ENCODE data around the gene PAX7.

PAX7 gene

GRCh38 chr1:18607289-18607760 is 23.3 kb upstream of the PAX7 start:
- Histone ChIP-seq H4K20me1 (ENCODE audit: low read depth, low read length) (no peaks in the 10 kb centered on the region), H2AFZ (ENCODE audit: low read depth, low read length, severe bottlenecking) (no peak overlapping the region), H3K79me2 (ENCODE audit: insufficient read depth, low read length) (no peaks in the 10 kb centered on the region), H3K27ac (ENCODE audit: low read depth, low read length) (no peak overlapping the region), H3F3A (ENCODE audit: insufficient read depth) (no peaks in the 10 kb centered on the region), H3K9ac (ENCODE audit: low read length) (no peak overlapping the region), H3K36me3 (ENCODE audit: low read length) (no peaks in the 10 kb centered on the region), H3K9me3 (ENCODE audit: insufficient read depth, low read length) (no peaks in the 10 kb centered on the region), H3K4me3 (ENCODE audit: insufficient read depth, low read length, poor library complexity, severe bottlenecking) (no peak overlapping the region), H3K9me2 (replicated peaks; ENCODE audit: insufficient read depth, low read length) (no peaks in the 10 kb centered on the region), H3K4me2 (ENCODE audit: low read depth, low read length, poor library complexity, severe bottlenecking) (no peak overlapping the region), H3K27me3 (ENCODE audit: low read length) (no peaks in the 10 kb centered on the region)
- TF ChIP-seq EZH2phosphoT487 (conservative IDR thresholded peaks at IDR 0.05; ENCODE audit: low read length) = no peak
- TF ChIP-seq CTCF (IDR thresholded peaks at IDR 0.05; ENCODE audit: insufficient read depth, low read length, poor library complexity, severe bottlenecking) = no peak

- Histone ChIP-seq H3K9me2 (replicated peaks; ENCODE audit: insufficient read depth, low read length) (no peaks in the 10 kb centered on the region), H3K79me2 (ENCODE audit: insufficient read depth, low read length) (no peaks in the 10 kb centered on the region), H3K27me3 (ENCODE audit: low read length) (no peaks in the 10 kb centered on the region), H4K20me1 (ENCODE audit: low read depth, low read length) (no peaks in the 10 kb centered on the region), H3K4me2 (ENCODE audit: low read depth, low read length, poor library complexity, severe bottlenecking) (no peak overlapping the region), H3F3A (ENCODE audit: insufficient read depth) (no peaks in the 10 kb centered on the region), H2AFZ (ENCODE audit: low read depth, low read length, severe bottlenecking) (no peak overlapping the region), H3K36me3 (ENCODE audit: low read length) (no peaks in the 10 kb centered on the region), H3K4me3 (ENCODE audit: insufficient read depth, low read length, poor library complexity, severe bottlenecking) (no peak overlapping the region), H3K9ac (ENCODE audit: low read length) (no peak overlapping the region), H3K9me3 (ENCODE audit: insufficient read depth, low read length) (no peaks in the 10 kb centered on the region), H3K27ac (ENCODE audit: low read depth, low read length) (no peak overlapping the region)
- TF ChIP-seq CTCF (IDR thresholded peaks at IDR 0.05; ENCODE audit: insufficient read depth, low read length, poor library complexity, severe bottlenecking) (no peak), EZH2phosphoT487 (conservative IDR thresholded peaks at IDR 0.05; ENCODE audit: low read length) (no peak)
Observed at GRCh38 chr1:18608534-18608933, 22.1 kb upstream of the PAX7 start.

- no peak overlapping the region for H3K9ac ChIP-seq (ENCODE audit: low read length)
- H3K79me2 ChIP-seq (ENCODE audit: insufficient read depth, low read length) = no peaks in the 10 kb centered on the region
- no peak overlapping the region for H3K27ac ChIP-seq (ENCODE audit: low read depth, low read length)
- H3F3A ChIP-seq (ENCODE audit: insufficient read depth) = no peaks in the 10 kb centered on the region
- no peaks in the 10 kb centered on the region for H4K20me1 ChIP-seq (ENCODE audit: low read depth, low read length)
- no peak overlapping the region for H3K4me2 ChIP-seq (ENCODE audit: low read depth, low read length, poor library complexity, severe bottlenecking)
- TF ChIP-seq CTCF (IDR thresholded peaks at IDR 0.05; ENCODE audit: insufficient read depth, low read length, poor library complexity, severe bottlenecking) (no peak), EZH2phosphoT487 (conservative IDR thresholded peaks at IDR 0.05; ENCODE audit: low read length) (no peak)
- no peaks in the 10 kb centered on the region for H3K9me2 ChIP-seq (replicated peaks; ENCODE audit: insufficient read depth, low read length)
- H3K4me3 ChIP-seq (ENCODE audit: insufficient read depth, low read length, poor library complexity, severe bottlenecking) = no peak overlapping the region
- no peaks in the 10 kb centered on the region for H3K27me3 ChIP-seq (ENCODE audit: low read length)
- H2AFZ ChIP-seq (ENCODE audit: low read depth, low read length, severe bottlenecking) = no peak overlapping the region
- no peaks in the 10 kb centered on the region for H3K36me3 ChIP-seq (ENCODE audit: low read length)
- no peaks in the 10 kb centered on the region for H3K9me3 ChIP-seq (ENCODE audit: insufficient read depth, low read length)
Observed at GRCh38 chr1:18611311-18611710, 19.3 kb upstream of the PAX7 start.
